ENCODE results near the gene SULT1B1. TPM values are rescaled to one million over a fixed set of nuclear protein-coding genes. Genes with fewer than 3 reads are reported as not detected.

SULT1B1 gene
- total RNA-seq: not detected in 2 replicates

DNA sequence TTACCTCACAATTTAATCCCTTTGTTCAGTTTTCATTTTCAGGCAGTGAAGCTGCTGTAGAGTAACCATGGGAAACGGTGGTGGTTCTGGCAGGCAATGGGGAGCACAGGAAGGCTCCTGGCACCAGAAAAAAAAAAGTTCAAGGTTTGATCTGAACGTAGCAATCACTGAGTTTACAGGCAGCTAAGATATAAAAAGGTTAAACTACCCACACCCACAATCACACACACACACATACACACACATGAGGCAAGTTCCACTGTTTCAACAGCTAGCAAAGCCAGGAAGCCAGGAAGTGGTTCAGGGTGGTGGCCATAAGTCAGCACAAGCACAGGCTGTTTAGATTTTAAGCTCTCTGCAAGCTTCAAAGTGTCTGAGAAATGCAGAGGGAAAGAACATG, at the start of gene SULT1B1:
SULT1B1 (minus strand) TSS at position 166 of the 400 bp plus-strand sequence. CDS start 5,403 bp downstream, outside the sequence.

Other genes with a start within 250 kb of the SULT1B1 start
- not detected in 2 replicates for gene UGT2A2, start 121.0 kb downstream of the SULT1B1 start, total RNA-seq
- gene UGT2A1, start 107.4 kb downstream of the SULT1B1 start, total RNA-seq: not detected in 2 replicates
- 0.42 and 1.2 TPM in 2 replicates for gene SULT1E1, start 99.5 kb upstream of the SULT1B1 start, total RNA-seq
- not detected in 2 replicates for gene CSN1S1, start 170.4 kb upstream of the SULT1B1 start, total RNA-seq
- gene CSN2, start 205.1 kb upstream of the SULT1B1 start, total RNA-seq: not detected in 2 replicates
- not detected in 2 replicates for gene STATH, start 235.3 kb upstream of the SULT1B1 start, total RNA-seq